ENCODE measurements around the gene KIF24. TPM values are rescaled to one million over a fixed set of nuclear protein-coding genes. Genes with fewer than 3 reads are reported as not detected.

The KIF24 gene
- total RNA-seq, 2 experiments from 2014 or later, result 13.9 to 19.4 TPM

DNA sequence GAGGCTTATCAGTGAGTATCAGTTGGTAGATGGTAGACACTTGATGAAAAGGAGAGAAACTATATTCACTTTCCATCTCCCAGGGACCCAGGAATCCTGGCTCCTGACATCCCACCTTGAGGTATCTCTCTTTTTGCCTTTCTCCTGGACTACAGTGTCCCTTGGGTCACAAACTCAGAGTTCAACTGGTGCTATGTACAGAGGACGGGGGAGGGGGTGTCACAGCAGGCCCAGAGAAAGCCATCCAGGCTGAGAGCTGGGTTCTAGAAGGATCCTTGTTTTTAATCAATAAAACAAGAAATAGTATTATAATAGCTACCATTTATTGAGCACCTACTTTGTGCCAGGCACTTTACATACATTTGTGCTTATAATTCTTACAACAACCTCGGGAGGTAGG, 37.3 kb upstream of the KIF24 start:
- no peak overlapping the region for H3K27ac ChIP-seq (ENCODE audit: low read depth, low read length, poor library complexity, severe bottlenecking)
- no peak overlapping the region for H3K4me2 ChIP-seq (ENCODE audit: low read length)
- no peak overlapping the region for H3K4me3 ChIP-seq (ENCODE audit: low read depth, low read length, poor library complexity, severe bottlenecking)
- H3K9me3 ChIP-seq (ENCODE audit: low read length), result no peaks in the 10 kb centered on the region
- intact Hi-C loops (cut with micrococcal nuclease; ENCODE audit: unreplicated experiment), result no loop called here
- no TSS peak for BruUV-seq (replicated peaks)
- CTCF ChIA-PET (ENCODE audit: unreplicated experiment), result no interaction called here
- no peak overlapping the region for H2AFZ ChIP-seq (ENCODE audit: low read length)
- no peaks in the 10 kb centered on the region; the same call in 1 of the 2 replicates for H3K36me3 ChIP-seq (ENCODE audit: insufficient read depth, low read length)
- POLR2A ChIA-PET, result no interaction called here
- H3K79me2 ChIP-seq (ENCODE audit: insufficient read depth, low read depth, low read length), result no peaks in the 10 kb centered on the region
- no peak for DNase-seq (ENCODE audit: low spot score)
- H3K9me2 ChIP-seq (ENCODE audit: insufficient read depth, low read length), result no peaks in the 10 kb centered on the region
- H4K20me1 ChIP-seq (ENCODE audit: insufficient read depth, low read length), result no peaks in the 10 kb centered on the region
- TF ChIP-seq, protein P1, sequence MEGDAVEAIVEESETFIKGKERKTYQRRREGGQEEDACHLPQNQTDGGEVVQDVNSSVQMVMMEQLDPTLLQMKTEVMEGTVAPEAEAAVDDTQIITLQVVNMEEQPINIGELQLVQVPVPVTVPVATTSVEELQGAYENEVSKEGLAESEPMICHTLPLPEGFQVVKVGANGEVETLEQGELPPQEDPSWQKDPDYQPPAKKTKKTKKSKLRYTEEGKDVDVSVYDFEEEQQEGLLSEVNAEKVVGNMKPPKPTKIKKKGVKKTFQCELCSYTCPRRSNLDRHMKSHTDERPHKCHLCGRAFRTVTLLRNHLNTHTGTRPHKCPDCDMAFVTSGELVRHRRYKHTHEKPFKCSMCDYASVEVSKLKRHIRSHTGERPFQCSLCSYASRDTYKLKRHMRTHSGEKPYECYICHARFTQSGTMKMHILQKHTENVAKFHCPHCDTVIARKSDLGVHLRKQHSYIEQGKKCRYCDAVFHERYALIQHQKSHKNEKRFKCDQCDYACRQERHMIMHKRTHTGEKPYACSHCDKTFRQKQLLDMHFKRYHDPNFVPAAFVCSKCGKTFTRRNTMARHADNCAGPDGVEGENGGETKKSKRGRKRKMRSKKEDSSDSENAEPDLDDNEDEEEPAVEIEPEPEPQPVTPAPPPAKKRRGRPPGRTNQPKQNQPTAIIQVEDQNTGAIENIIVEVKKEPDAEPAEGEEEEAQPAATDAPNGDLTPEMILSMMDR (conservative IDR thresholded peaks at IDR 0.05; ENCODE audit: low read length), result no peak
- TF ChIP-seq EZH2phosphoT487 (IDR thresholded peaks at IDR 0.05; ENCODE audit: borderline replicate concordance, low read depth, low read length), result no peak
- H3K4me1 ChIP-seq (ENCODE audit: insufficient read depth, low read length, poor library complexity, severe bottlenecking), result no peaks in the 10 kb centered on the region

DNA sequence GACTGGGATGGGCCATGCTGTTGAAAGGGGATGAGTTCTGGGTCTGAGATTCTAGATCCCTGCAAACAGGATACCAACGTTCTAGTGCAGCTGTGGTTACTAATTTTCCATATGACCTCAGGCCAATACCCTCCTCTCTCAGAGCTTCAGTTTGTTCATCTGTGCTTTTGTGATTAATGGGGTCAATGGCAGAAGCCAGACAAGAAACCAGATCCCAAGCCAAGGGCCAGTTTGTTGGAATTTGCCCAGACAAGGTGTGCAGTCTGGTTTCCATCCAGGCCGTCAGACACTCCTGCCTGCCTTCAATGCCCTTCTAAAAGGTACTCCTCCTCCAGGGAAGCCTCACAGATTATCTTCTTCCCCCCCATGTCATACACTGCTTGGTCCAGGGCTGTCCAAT, 36.2 kb upstream of the KIF24 start:
- H3K36me3 ChIP-seq (ENCODE audit: insufficient read depth, low read length), result no peaks in the 10 kb centered on the region; the same call in 1 of the 2 replicates
- intact Hi-C loops (cut with micrococcal nuclease; ENCODE audit: unreplicated experiment), result no loop called here
- TF ChIP-seq, protein P1 (conservative IDR thresholded peaks at IDR 0.05; ENCODE audit: low read length), result no peak
- TF ChIP-seq EZH2phosphoT487 (IDR thresholded peaks at IDR 0.05; ENCODE audit: borderline replicate concordance, low read depth, low read length), result no peak
- no peak overlapping the region for H3K4me2 ChIP-seq (ENCODE audit: low read length)
- CTCF ChIA-PET (ENCODE audit: unreplicated experiment), result no interaction called here
- H3K79me2 ChIP-seq (ENCODE audit: insufficient read depth, low read depth, low read length), result no peaks in the 10 kb centered on the region
- no peak overlapping the region for H3K27ac ChIP-seq (ENCODE audit: low read depth, low read length, poor library complexity, severe bottlenecking)
- POLR2A ChIA-PET, result no interaction called here
- no peaks in the 10 kb centered on the region for H3K9me3 ChIP-seq (ENCODE audit: low read length)
- no peak overlapping the region for H3K4me3 ChIP-seq (ENCODE audit: low read depth, low read length, poor library complexity, severe bottlenecking)
- H4K20me1 ChIP-seq (ENCODE audit: insufficient read depth, low read length), result no peaks in the 10 kb centered on the region
- no TSS peak for BruUV-seq (replicated peaks)
- H2AFZ ChIP-seq (ENCODE audit: low read length), result no peak overlapping the region
- no peak for DNase-seq (ENCODE audit: low spot score)
- H3K4me1 ChIP-seq (ENCODE audit: insufficient read depth, low read length, poor library complexity, severe bottlenecking), result no peaks in the 10 kb centered on the region
- no peaks in the 10 kb centered on the region for H3K9me2 ChIP-seq (ENCODE audit: insufficient read depth, low read length)

DNA sequence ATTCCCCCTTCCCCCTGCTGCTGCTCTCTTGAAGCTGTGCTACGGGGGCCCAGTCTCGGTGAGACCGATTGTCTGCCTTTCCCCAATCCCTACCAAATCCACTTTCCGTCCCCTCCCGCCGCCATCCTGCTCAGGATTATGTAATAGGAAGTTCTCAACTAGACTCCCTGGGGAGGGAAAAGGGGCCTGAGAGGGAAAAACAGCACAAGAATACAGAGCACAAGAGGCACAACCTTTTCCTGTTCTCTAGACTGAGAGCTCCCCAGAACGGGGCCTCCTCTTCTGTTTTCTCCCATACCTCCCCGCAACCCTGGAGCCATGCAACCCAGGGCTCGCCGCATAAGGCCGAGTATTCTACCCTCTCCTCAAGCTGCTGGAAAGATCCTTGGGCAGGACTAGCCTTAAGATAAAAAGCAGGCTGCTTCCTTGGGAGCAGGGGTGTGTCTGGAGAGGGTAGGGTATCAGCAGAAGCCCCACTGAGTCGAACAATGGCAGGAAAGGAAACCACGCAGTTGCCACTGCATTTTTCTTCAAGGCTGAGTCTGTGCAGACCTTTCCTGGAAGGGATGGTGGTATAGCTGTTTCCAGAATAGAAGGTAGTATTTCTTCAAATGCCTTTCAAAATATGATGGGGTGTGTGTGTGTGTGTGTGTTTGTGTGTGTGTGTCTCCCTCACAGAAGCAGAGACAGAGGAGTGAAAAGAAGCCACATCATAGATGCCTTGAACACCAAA, 34.7 kb upstream of the KIF24 start:
- no TSS peak for BruUV-seq (replicated peaks)
- Histone ChIP-seq H3K4me3 (ENCODE audit: low read depth, low read length, poor library complexity, severe bottlenecking) (no peak overlapping the region), H3K79me2 (ENCODE audit: insufficient read depth, low read depth, low read length) (no peaks in the 10 kb centered on the region), H4K20me1 (ENCODE audit: insufficient read depth, low read length) (no peaks in the 10 kb centered on the region), H3K27ac (ENCODE audit: low read depth, low read length, poor library complexity, severe bottlenecking) (no peak overlapping the region), H3K36me3 (ENCODE audit: insufficient read depth, low read length) (no peaks in the 10 kb centered on the region), H3K4me1 (ENCODE audit: insufficient read depth, low read length, poor library complexity, severe bottlenecking) (no peaks in the 10 kb centered on the region), H3K4me2 (ENCODE audit: low read length) (no peak overlapping the region), H2AFZ (ENCODE audit: low read length) (no peak overlapping the region), H3K9me3 (ENCODE audit: low read length) (no peaks in the 10 kb centered on the region), H3K9me2 (ENCODE audit: insufficient read depth, low read length) (no peaks in the 10 kb centered on the region)
- no peak for DNase-seq (ENCODE audit: low spot score)
- TF ChIP-seq EZH2phosphoT487 (IDR thresholded peaks at IDR 0.05; ENCODE audit: borderline replicate concordance, low read depth, low read length), result no peak
- TF ChIP-seq, protein P1 (conservative IDR thresholded peaks at IDR 0.05; ENCODE audit: low read length), result no peak
- intact Hi-C loops (cut with micrococcal nuclease; ENCODE audit: unreplicated experiment), result no loop called here
- POLR2A ChIA-PET, result no interaction called here
- CTCF ChIA-PET (ENCODE audit: unreplicated experiment), result no interaction called here

All from OCI-LY7 (cell line).